Measurements from ENCODE around the gene ARMC6. TPM values are rescaled to one million over a fixed set of nuclear protein-coding genes. Genes with fewer than 3 reads are reported as not detected.

ARMC6 gene
- total RNA-seq (ENCODE audit: unreplicated experiment) = 32.8 TPM
- long read RNA-seq, transcript ARMC6-201 (8 exons, 2,412 nt) = minor isoform, 5 of 33 reads
- long read RNA-seq, transcript ARMC6-202 (8 exons, 2,383 nt) = major isoform, 14 of 33 reads
- long read RNA-seq, partial matches to known transcripts = 2 of 33 reads
- long read RNA-seq, other reads (novel, unspliced or antisense) = 8 of 33 reads

GRCh38 chr19:19033426-19034203 lies at the start of gene ARMC6, which contains the start of gene SUGP2:
TSS of gene ARMC6 (plus strand) at chr19:19033603. CDS start at chr19:19034210, 607 bp downstream.
TSS of gene SUGP2 (minus strand) at chr19:19033517. CDS start at chr19:19031071, 2,446 bp downstream.
- peaks cover 2% of the 10 kb centered on the region for H3K27me3 Mint-ChIP-seq (ENCODE audit: unreplicated experiment)
- peak within 1 kb of the TSS; percentile 93 for H3K4me3 Mint-ChIP-seq (ENCODE audit: unreplicated experiment)
- H3K9me3 Mint-ChIP-seq (ENCODE audit: unreplicated experiment) = peaks cover 5% of the 10 kb centered on the region
- TF ChIP-seq CTCF (IDR thresholded peaks at IDR 0.05; ENCODE audit: partially characterized antibody, unreplicated experiment) = no peak
- peak; percentile 88 for DNase-seq
- H3K4me1 Mint-ChIP-seq (ENCODE audit: low read depth, unreplicated experiment) = peaks cover 3% of the 10 kb centered on the region
- no peaks in the 10 kb centered on the region for H3K36me3 Mint-ChIP-seq (ENCODE audit: unreplicated experiment)
- H3K27ac Mint-ChIP-seq (ENCODE audit: unreplicated experiment) = peak within 1 kb of the TSS; percentile 91

- peaks cover 5% of the 10 kb centered on the region for H3K9me3 Mint-ChIP-seq (ENCODE audit: unreplicated experiment)
- no peaks in the 10 kb centered on the region for H3K4me1 Mint-ChIP-seq (ENCODE audit: low read depth, unreplicated experiment)
- TF ChIP-seq CTCF (IDR thresholded peaks at IDR 0.05; ENCODE audit: partially characterized antibody, unreplicated experiment) = no peak
- peaks cover 3% of the 10 kb centered on the region for H3K27me3 Mint-ChIP-seq (ENCODE audit: unreplicated experiment)
- no peak overlapping the region for H3K27ac Mint-ChIP-seq (ENCODE audit: unreplicated experiment)
- no peaks in the 10 kb centered on the region for H3K36me3 Mint-ChIP-seq (ENCODE audit: unreplicated experiment)
- DNase-seq = no peak
- H3K4me3 Mint-ChIP-seq (ENCODE audit: unreplicated experiment) = no peak overlapping the region
Observed at GRCh38 chr19:18984251-18984650, 49.2 kb upstream of the ARMC6 start.

- Mint-ChIP-seq H3K4me3 (ENCODE audit: unreplicated experiment) (no peak overlapping the region), H3K27ac (ENCODE audit: unreplicated experiment) (no peak overlapping the region), H3K36me3 (ENCODE audit: unreplicated experiment) (no peaks in the 10 kb centered on the region), H3K27me3 (ENCODE audit: unreplicated experiment) (peaks cover 5% of the 10 kb centered on the region), H3K9me3 (ENCODE audit: unreplicated experiment) (peaks cover 5% of the 10 kb centered on the region), H3K4me1 (ENCODE audit: low read depth, unreplicated experiment) (no peaks in the 10 kb centered on the region)
- no peak for DNase-seq
- no peak for TF ChIP-seq CTCF (IDR thresholded peaks at IDR 0.05; ENCODE audit: partially characterized antibody, unreplicated experiment)
Observed at GRCh38 chr19:18985257-18985656, 48.1 kb upstream of the ARMC6 start.

- peaks cover 5% of the 10 kb centered on the region for H3K9me3 Mint-ChIP-seq (ENCODE audit: unreplicated experiment)
- no peak for DNase-seq
- TF ChIP-seq CTCF (IDR thresholded peaks at IDR 0.05; ENCODE audit: partially characterized antibody, unreplicated experiment) = no peak
- H3K27me3 Mint-ChIP-seq (ENCODE audit: unreplicated experiment) = peaks cover 2% of the 10 kb centered on the region
- no peak overlapping the region for H3K27ac Mint-ChIP-seq (ENCODE audit: unreplicated experiment)
- no peak overlapping the region for H3K4me3 Mint-ChIP-seq (ENCODE audit: unreplicated experiment)
- no peaks in the 10 kb centered on the region for H3K4me1 Mint-ChIP-seq (ENCODE audit: low read depth, unreplicated experiment)
- no peaks in the 10 kb centered on the region for H3K36me3 Mint-ChIP-seq (ENCODE audit: unreplicated experiment)
Observed at GRCh38 chr19:18987456-18987855, 45.9 kb upstream of the ARMC6 start.

- DNase-seq = no peak
- no peak overlapping the region for H3K4me3 Mint-ChIP-seq (ENCODE audit: unreplicated experiment)
- TF ChIP-seq CTCF (IDR thresholded peaks at IDR 0.05; ENCODE audit: partially characterized antibody, unreplicated experiment) = no peak
- no peak overlapping the region for H3K27ac Mint-ChIP-seq (ENCODE audit: unreplicated experiment)
- peaks cover 10% of the 10 kb centered on the region for H3K9me3 Mint-ChIP-seq (ENCODE audit: unreplicated experiment)
- H3K4me1 Mint-ChIP-seq (ENCODE audit: low read depth, unreplicated experiment) = no peaks in the 10 kb centered on the region
- peaks cover 2% of the 10 kb centered on the region for H3K27me3 Mint-ChIP-seq (ENCODE audit: unreplicated experiment)
- no peaks in the 10 kb centered on the region for H3K36me3 Mint-ChIP-seq (ENCODE audit: unreplicated experiment)
Observed at GRCh38 chr19:18989316-18989715, 44.1 kb upstream of the ARMC6 start.
